ENCODE data around the gene COPS4.

GRCh38 chr4:83075311-83076095 is 40.5 kb downstream of the COPS4 start:
- TF ChIP-seq CTCF (IDR thresholded peaks at IDR 0.05 in 4 of 5, conservative IDR thresholded peaks at IDR 0.05 in 1 of 5) (no peak), POLR2A (IDR thresholded peaks at IDR 0.05) (no peak)
